Tibial artery (tissue), 4 donors: ENCODE measurements around the gene ZMIZ1.

Source experiments
- DNase-seq, 2 donors: peaks; one replicate each; pipeline ENCODE4 v3.0.0-alpha.2; 2019
- H3K27ac ChIP-seq, 2 donors: fragments of 200-600 bp; sonication (generic) in 1 of 2; 1 replicate in 1 of 2; 2 replicates in 1 of 2; pipeline ENCODE4 v1.5.1; 2018 to 2019; ENCODE audit warnings: mild to moderate bottlenecking in 1 of 2
- H3K27me3 ChIP-seq, 2 donors: fragments of 200-600 bp; sonication (generic) in 1 of 2; one replicate each; pipeline versions ENCODE4 v1.5.1 to v1.6.0; 2016 to 2019
- H3K36me3 ChIP-seq, 3 donors: fragments of 200-600 bp; sonication (generic) in 2 of 3; one replicate each; pipeline ENCODE4 v1.5.1; 2016 to 2019; ENCODE audit warnings: mild to moderate bottlenecking in 2 of 3
- H3K4me1 ChIP-seq, 4 donors: fragments of 200-600 bp; sonication (generic) in 2 of 4; 1 replicate in 3 of 4; 2 replicates in 1 of 4; pipeline ENCODE4 v1.5.1; 2016 to 2019
- H3K4me3 ChIP-seq, 2 donors: fragments of 200-600 bp; sonication (generic) in 1 of 2; 1 replicate in 1 of 2; 2 replicates in 1 of 2; pipeline ENCODE4 v1.5.1; 2018 to 2019; ENCODE audit warnings: mild to moderate bottlenecking in 2 of 2
- H3K9me3 ChIP-seq, 3 donors: fragments of 200-600 bp; sonication (generic) in 1 of 3; one replicate each; pipeline ENCODE4 v1.5.1; 2016 to 2019
- intact Hi-C: fragments of 100-400 bp; cut with DNase I; formaldehyde crosslinking; loops from one replicate; pipeline ENCODE4 v1.15.0; 2023; ENCODE audit warnings: low total_unique reads
- TF ChIP-seq, protein P1 (sequence below), 2 experiments: fragments of 200-600 bp in 1 of 2; fragments of 450-650 bp in 1 of 2; IDR thresholded peaks; one replicate each; pipeline ENCODE4 v1.5.1; 2017 to 2019; ENCODE audit warnings: antibody characterized with exemption in 2 of 2, mild to moderate bottlenecking in 1 of 2, moderate library complexity in 1 of 2

ZMIZ1 gene

DNA sequence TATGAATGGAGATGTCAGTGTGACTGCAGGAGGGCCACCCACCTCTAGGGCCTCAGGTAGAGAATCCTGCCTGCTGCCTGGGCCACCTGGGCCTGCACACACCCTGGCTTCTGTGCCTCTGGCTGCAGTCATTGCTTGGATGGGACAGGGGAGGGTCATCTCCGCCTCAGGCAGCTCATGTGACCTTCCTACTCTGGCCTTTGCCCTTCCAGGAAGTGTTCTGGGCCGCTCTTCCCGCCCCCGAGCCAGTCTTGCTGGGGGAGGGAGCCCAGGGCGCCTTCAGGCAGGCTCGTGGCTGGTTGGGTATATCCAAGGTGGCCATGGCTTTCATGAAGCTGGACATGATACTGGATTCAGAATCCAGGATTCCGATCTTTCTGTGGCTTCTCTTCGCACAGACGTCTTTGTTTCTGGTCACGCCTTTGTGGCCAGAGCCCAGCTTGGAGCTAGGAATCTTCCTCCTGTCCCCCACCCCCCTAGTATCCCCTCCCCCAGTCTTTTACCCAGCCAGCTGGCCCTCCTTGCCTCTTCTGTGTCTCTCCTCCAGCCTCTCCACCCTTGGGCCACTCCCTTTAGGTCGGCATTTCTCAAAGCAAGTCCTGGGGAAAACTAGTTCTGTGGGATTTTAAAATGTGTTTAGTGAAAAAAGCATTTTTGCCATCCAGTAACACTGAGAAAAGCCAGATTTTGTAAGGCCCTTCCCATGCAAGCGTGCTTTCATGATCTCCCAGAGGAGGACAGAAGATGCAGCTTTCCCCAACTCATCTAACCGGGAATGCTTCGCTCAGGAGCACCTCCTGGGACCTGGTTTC is 119.6 kb downstream of the ZMIZ1 start:
- Histone ChIP-seq H3K36me3 (peaks cover 0 to 17% (median 8%) of the 10 kb centered on the region in 3 donors), H3K4me1 (peaks cover 0 to 52% (median 27%) of the 10 kb centered on the region in 4 donors), H3K27ac (no peak overlapping the region), H3K9me3 (no peaks in the 10 kb centered on the region), H3K27me3 (no peaks in the 10 kb centered on the region), H3K4me3 (no peak overlapping the region)
- no peak for DNase-seq
- TF ChIP-seq, protein P1, sequence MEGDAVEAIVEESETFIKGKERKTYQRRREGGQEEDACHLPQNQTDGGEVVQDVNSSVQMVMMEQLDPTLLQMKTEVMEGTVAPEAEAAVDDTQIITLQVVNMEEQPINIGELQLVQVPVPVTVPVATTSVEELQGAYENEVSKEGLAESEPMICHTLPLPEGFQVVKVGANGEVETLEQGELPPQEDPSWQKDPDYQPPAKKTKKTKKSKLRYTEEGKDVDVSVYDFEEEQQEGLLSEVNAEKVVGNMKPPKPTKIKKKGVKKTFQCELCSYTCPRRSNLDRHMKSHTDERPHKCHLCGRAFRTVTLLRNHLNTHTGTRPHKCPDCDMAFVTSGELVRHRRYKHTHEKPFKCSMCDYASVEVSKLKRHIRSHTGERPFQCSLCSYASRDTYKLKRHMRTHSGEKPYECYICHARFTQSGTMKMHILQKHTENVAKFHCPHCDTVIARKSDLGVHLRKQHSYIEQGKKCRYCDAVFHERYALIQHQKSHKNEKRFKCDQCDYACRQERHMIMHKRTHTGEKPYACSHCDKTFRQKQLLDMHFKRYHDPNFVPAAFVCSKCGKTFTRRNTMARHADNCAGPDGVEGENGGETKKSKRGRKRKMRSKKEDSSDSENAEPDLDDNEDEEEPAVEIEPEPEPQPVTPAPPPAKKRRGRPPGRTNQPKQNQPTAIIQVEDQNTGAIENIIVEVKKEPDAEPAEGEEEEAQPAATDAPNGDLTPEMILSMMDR (IDR thresholded peaks at IDR 0.05): no peak
- intact Hi-C loops: no loop called here

DNA sequence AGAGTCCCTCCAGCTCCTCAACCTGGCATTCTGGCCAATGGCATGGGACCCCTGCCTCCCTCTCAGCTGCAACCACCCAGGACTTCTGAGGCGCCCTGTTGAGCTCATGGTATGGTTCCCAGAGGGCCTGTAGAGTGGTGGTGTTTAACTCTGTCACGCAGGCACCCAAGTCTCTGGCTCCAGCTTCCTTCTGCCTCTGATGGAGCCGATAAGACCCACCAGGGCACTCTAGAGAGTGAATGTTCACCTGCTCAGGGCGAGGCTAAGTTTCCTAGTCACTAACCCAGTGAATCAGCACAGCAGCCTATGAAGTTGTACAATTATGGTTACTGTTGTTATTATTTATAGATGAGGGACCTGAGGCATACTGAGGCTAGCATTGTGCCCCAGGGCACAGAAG is 120.4 kb downstream of the ZMIZ1 start:
- TF ChIP-seq, protein P1 (IDR thresholded peaks at IDR 0.05): no peak
- Histone ChIP-seq H3K27ac (no peak overlapping the region), H3K9me3 (no peaks in the 10 kb centered on the region), H3K4me3 (no peak overlapping the region), H3K36me3 (peaks cover 0 to 17% (median 8%) of the 10 kb centered on the region in 3 donors), H3K4me1 (peaks cover 0 to 44% (median 21%) of the 10 kb centered on the region in 4 donors), H3K27me3 (no peaks in the 10 kb centered on the region)
- intact Hi-C loops: no loop called here
- no peak for DNase-seq

DNA sequence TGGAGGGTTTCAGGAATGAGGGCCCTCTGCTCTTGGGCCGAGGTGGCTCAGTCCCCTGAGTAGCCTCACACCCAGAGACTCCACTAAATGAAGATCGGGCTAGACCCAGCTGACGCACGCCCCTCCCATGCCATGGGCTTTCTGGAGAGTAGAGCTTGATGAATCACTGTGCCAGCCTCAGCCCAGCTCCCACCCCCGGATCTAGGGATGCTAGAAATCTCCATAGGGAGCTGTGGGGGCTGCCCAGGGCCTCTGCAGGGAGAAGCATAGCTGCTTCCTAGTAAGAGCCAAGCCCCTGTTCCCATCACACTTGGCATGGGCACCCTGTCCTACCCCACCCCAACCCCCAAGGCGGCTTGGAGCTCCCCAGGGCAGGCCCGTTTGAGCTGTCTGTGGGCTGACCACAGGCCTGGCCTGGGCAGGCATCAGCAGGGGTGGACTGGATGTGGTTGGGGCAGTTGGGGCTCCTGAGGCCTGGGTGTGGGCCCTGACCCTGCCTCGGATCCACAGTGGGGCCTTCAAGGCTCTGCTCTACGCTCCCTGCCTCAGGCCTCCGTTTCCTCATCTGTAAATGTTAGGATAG is 121.2 kb downstream of the ZMIZ1 start:
- no peak overlapping the region for H3K4me3 ChIP-seq
- H3K9me3 ChIP-seq: no peaks in the 10 kb centered on the region
- intact Hi-C loops: loop anchor here (10.0 kb wide), 1 partner anchor 335 kb away; no protein-coding TSS in a partner anchor
- peaks cover 0 to 44% (median 18%) of the 10 kb centered on the region in 4 donors for H3K4me1 ChIP-seq
- DNase-seq: no peak
- no peaks in the 10 kb centered on the region for H3K27me3 ChIP-seq
- peaks cover 0 to 17% (median 8%) of the 10 kb centered on the region in 3 donors for H3K36me3 ChIP-seq
- TF ChIP-seq, protein P1 (IDR thresholded peaks at IDR 0.05): no peak
- H3K27ac ChIP-seq: peak overlapping the region in 1 of 2 donors; percentile 19

DNA sequence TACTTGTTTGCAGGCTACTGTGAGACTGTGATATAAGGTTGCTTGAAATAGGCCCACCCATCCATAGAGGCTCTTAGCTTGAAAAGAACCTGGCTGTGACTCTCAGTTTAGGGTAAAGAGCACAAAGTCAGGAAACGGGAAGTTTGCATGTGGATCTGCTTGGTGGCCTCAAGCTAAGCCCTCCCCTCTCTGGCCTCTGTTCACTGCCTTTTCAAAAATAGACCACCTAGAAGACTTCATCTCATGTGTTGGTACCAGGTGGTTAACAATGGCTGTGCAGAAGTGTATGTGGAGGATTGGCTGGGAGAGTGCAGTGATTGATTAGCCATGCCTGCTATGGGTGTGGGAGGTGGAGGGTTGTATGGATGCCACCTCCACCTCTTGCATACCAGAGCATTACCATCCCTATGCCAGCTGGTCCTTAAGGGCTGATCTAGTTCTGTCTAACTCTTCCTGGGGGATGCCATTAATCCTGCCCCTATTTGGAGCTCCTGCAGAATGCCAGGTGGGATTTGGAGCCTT is 122.0 kb downstream of the ZMIZ1 start:
- intact Hi-C loops: loop anchor here (10.0 kb wide), 1 partner anchor 336 kb away; no protein-coding TSS in a partner anchor
- TF ChIP-seq, protein P1 (IDR thresholded peaks at IDR 0.05): no peak
- H3K4me3 ChIP-seq: no peak overlapping the region
- H3K36me3 ChIP-seq: peaks cover 0 to 17% (median 8%) of the 10 kb centered on the region in 3 donors
- H3K27ac ChIP-seq: no peak overlapping the region
- DNase-seq: no peak
- H3K27me3 ChIP-seq: no peaks in the 10 kb centered on the region
- H3K4me1 ChIP-seq: peaks cover 0 to 44% (median 21%) of the 10 kb centered on the region in 4 donors
- H3K9me3 ChIP-seq: no peaks in the 10 kb centered on the region

DNA sequence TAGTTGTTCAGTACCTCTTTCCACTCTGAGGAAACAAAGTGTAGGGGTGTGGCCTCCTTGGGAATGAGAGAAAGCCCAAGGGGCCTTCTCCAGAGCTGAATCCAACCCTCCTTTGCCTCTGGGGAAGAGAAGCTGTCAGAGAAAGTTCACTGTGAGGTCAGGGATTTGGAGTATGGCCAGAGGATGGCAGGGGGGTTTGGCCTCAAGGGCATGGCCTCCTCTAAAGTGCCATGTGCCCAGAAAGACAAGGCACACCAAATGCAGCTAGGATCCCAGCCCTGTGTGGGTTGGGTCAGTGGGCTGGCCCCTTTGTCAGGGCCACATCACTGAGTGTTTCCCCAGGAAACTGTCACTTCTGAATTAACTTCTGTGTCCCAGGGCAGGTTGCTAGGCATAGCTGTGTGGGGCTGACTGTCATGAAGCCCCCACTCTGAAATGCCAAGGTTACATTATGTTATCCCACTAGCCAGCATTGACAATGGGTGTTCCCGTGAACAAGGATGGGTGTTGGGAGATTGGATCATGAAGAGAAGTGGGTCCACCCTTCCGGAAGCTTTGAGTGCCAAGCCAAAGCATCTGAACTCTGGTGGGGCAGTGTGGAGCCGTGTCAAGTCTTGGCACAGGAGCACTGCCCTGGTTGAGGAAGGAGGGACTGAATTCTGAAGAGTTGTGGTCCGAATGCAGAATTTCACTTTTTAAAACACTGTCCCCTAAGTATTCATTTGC is 123.3 kb downstream of the ZMIZ1 start:
- intact Hi-C loops: loop anchor here (10.0 kb wide), 1 partner anchor 337 kb away; no protein-coding TSS in a partner anchor
- H3K27ac ChIP-seq: peak overlapping the region; percentile 21 to 35
- H3K9me3 ChIP-seq: no peaks in the 10 kb centered on the region
- H3K36me3 ChIP-seq: peaks cover 0 to 13% (median 5%) of the 10 kb centered on the region in 3 donors
- TF ChIP-seq, protein P1 (IDR thresholded peaks at IDR 0.05): no peak
- H3K27me3 ChIP-seq: no peaks in the 10 kb centered on the region
- peaks cover 0 to 47% (median 19%) of the 10 kb centered on the region in 4 donors for H3K4me1 ChIP-seq
- no peak overlapping the region for H3K4me3 ChIP-seq
- DNase-seq: no peak
